ENCODE data around the gene UQCRHL.
"Not testable (repeated sequence)": the region's sequence is repeated elsewhere in the genome, so short reads cannot be mapped to it uniquely, and the experiment has no call there.

Gene UQCRHL

DNA sequence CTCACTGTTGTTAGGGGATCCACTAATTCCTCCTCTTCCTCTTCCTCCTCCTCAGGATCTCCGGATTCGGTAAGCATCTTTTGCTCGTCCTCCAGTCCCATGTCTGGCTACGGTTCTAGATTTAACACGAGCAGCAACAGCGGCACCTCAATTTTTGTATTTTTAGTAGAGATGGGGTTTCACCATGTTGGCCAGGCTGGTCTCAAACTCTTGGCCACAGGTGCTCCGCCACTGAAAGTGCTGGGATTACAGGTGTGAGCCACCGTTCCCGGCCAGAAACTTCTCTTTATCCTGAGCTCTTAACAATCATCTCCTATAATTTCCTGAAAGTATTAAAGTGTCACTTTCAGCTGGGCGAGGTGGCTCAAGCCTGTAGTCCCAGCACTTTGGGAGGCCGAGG, at the start of gene UQCRHL:
TSS of gene UQCRHL (minus strand) at position 101 of the 400 bp plus-strand sequence. CDS start at position 101, 0 bp downstream.
- not testable (repeated sequence) for DNase-seq

DNA sequence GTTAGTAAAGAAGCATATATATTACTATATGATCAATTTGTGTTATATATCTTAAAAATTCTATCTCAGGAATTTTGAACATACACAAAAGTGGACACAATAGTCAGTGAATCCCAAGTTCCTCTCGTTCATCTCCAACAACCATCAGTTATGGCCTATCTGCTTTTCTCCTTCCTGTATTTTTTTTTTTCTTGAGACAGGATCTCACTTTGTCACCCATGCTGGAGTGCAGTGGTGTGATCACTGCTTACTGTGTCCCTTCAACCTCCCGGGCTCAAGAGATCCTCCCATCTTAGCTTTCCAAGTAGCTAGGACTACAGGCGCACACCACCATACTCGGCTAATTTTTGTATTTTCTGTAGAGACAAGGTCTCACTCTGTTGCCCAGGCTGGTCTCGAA, 49.4 kb upstream of the UQCRHL start:
- DNase-seq = no peak

DNA sequence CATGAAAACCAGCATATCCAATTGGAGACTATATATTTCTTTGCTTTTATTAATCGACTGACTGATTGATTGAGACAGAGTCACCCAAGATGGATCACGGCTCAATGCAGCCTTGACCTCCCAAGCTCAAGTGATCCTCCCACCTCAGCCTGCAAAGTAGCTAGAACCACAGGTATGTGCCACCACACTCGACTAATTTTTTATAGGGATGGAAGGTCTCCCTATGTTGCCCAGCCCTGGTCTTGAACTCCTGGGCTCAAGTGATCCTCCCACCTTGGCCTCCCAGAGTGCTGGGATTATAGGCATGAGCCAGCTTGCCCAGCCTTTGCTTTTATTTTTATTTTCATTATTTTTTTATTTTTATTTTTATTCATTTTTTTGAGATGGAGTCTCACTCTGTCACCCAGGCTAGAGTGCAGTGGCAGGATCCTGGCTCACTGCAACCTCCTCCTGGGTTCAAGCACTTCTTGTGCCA, 45.4 kb upstream of the UQCRHL start:
- DNase-seq = no peak

DNA sequence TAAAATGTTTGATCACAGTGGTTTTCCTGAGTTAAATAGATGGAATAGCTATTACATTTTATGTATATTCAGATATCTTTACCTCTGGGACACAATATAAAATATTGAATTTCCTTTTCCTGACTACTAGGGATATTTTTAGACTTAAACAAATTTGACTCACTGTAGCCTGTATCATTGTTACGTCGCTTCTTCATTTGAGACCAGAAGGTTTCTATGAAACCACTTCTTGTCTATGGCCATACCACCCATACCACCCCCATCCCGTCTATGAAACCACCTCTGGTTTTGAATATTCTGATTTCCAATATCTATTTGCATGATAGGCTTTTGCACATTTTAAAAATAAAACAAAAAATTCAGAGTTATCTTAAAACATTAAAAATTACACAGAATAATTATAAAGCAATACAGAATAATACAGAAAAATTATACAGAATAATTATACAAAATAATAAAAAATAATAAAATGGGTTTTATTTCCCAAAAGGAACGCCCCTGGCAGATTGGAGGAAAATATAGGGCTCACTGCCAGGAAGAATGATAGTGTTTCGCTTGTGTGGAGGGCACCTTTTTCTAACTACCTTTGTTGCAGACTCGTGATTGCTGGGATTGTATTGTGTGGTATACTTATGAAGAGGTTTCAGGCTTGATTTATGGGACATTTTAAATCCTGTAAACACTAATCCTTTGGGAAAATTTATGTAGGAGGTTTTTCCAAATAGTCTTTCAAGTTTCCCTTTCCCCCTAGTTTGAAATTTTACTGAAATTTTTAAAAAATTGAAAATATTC, 44.8 kb upstream of the UQCRHL start:
- DNase-seq = no peak

DNA sequence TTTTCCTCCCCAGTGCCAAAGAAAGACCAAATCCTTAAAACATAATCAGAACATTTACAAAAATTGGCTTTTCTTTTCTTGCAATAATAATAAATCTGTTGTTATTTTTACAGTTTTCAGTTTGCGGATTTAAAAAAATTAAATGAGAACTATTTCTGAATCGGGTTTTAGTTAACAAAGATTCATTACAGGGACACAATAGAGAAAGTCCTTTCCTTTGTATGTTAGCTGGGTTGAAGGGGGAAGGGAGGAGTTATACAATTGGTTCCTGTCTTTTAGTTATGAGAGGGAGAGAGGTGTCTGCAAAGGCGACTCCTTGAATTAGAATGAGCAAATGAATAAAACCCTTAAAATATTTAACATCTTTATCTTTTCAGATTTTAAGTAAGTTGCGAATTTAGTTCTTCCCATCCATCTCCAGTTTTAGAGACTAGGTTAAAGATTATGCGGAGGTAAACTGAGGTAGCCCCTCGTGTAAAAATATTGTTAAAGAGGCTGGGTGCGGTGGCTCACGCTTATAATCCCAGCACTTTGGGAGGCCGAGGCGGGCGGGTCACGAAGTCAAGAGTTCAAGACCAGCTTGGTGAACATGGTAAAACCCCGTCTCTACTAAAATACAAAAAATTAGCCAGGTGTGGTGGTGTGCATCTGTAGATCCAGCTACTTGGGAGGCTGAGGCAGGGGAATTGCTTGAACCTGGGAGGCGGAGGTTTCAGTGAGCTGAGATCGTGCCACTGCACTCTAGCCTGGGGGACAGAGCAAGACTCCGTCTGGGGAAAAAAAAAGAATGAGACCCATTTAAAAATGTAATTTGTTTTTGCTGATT, 44.0 kb upstream of the UQCRHL start:
- no peak for DNase-seq

DNA sequence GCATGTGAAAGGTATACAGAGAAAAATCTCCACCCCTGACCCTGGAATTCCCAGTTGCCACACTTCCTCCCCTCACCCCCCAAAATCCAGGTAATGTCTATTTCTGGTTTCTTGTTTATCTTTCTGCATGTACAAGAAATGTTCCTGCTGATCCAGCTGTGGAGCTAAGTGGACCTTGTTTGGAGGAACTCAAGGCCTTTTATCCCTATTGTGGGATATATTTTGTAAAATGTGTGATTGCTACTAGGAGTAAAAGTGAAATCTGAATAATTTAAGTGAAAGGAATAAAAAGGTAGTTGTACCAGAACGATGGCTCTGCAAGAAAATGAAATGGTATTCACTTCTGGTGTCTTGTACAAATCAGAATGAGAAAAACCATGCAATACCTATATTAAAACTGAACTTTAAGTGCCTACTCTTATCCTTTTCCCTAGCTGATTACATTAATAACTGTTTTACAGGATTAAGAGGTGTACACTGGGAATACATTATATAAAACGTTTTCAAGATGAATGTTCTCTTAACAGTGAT, 43.1 kb upstream of the UQCRHL start:
- DNase-seq = peak; percentile 42

DNA sequence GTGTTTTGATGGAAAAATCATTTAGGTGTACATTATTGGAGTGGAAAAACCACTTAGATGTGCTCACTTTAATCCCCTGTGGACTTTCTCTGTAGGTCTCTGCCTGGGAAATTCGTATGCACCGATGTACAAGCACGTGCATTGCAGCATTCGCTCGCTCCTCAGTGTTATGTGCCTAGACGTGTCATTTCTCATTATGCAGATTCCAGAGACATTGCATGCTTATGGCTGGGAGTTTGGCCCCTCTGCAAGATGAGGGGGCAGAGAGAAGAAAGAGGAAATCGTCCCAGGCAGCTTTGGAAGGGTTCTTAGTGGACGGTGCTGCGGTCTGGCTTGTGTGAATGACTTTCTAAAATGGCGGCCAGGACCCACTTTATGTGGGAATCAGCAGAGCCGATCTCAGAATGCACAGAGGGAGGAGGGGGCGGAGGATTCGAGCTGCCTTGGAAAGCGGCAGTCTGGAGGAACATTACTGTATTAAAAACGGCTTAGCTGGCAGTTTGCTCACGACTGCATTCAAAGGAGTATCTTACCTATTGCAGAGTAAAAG, 42.4 kb upstream of the UQCRHL start:
- DNase-seq = peak; percentile 85

DNA sequence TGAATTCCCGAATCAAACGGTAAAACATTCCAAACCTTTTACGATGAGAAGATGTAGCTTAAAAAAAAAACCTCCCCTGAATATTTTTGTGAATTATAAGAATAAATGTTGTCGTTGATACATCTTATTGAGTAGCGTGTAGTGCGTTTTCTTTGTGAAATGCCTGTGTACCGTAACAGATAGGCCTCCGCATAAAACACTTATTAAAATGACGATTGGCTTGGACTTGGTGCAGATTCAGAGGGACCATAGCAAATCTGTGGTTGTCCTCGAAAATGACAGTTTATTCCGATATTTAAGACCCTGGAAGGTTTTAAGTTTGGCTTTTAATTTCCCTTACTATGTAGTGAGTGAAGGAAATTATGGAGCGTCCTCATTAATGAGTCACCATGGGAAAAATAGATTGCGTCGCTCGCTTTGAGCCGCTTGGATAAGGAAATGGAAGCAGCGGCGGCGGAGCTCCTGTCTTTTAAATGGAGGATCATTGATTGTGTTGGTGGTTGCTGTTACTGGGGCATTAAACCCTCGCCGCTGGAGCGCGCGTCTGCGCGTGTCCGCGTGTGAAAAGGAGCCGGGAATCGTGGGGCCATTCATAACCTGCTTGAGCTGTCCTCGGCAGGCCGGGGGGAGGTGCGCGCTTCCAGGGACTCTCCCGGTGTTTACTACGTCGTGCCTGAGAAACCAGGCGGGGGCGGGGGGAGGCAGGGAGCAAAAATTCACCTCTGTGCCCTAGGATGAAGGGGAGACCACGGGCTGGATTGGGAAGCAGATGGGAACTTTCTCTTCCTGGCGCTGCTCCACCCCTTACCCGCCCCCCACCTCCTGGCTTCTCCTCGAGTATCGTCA, 41.7 kb upstream of the UQCRHL start:
- DNase-seq = peak; percentile 96

DNA sequence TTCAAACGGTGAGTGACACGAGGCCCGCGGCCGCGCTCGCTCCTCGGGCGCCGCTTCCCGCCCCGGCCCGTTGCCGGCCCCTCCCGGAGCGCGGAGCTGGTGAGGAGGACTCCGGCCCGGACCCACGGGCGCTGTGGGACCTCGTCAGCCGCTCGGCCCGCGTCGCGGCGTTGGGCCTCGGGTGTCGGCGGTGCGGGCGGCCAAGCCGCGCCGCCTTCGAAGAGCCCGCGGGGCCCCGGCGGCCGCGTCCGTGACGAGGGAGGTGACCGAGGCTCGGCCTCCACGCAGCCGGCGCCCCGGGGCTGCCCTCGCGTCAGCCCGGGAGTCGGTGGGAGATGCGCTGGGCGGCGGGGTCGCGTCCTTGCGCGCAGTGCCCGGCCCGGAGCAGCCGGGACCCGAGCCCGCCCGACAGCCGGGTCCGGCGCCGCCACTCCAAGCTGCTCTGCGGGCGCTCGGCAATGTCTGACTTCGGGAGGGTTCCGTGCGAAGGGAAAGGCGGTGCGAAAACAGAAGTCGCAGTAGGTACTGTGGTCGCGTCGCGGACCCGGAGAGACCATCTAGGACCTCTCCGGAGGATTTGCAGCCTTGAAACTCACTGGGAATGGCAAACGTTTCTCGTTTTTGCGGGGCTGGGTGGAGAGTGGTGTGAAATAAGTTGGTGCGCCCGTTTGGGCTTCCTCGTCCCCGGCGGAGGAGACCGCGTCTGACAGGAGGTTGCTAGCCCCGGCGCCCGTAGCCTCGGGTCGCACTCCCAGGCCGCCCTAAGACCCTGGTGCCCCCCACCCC, 40.9 kb upstream of the UQCRHL start:
- DNase-seq = peak; percentile 76

DNA sequence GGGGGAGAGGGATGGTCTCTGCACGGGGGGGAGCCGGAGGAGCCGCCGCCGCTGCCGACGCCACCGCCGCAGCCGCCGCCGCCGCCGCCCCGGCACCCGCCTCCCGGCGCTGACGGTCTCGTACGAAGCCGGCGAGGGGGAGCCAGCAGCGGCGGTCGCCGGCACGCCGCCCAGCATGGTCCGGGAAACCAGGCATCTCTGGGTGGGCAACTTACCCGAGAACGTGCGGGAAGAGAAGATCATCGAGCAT, 40.4 kb upstream of the UQCRHL start:
- DNase-seq = no peak

DNA sequence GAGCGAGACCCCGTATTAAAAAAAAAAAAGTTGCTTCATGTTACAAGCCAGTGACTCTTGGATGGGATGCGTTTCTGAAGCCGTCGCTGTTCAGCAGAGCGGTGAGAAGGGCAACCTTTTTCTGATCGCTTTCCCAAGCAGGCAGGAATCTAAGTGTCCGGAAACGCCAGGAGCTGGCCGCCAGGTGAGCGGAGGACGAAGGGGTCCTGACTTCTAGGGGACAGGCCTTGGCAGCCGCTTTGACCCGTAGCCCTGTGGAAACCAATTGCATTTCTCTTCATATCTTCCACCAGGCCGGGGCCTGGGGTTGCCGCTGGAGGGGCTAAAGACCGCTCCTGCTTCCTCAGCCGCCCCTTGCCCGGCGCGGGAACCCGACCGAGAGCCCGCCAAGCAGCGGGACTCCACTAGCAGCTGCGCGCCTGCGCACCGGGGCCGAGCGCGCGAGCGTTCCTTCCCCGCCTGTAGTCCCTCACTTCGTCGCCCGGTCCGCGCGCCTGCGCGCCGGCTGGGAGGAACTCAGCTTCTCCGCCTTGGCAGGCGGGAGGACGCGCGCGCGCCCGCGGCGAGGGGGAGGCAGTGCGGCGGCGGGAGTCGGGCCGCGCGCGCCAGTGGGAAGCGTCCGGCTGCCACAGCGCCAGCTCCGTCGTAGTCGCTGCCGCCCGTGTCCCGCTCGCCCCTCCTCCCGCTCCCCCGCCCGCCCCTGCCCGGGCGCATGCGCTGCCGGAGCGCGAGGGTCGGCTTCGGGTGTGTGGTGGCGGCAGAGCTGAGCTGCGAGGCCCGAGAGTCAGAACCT, 39.8 kb upstream of the UQCRHL start, which contains the start of gene SPEN:
TSS of gene SPEN (plus strand) at position 608 of the 793 bp plus-strand sequence. CDS start 361 bp downstream, outside the sequence.
- peak; percentile 99 for DNase-seq

DNA sequence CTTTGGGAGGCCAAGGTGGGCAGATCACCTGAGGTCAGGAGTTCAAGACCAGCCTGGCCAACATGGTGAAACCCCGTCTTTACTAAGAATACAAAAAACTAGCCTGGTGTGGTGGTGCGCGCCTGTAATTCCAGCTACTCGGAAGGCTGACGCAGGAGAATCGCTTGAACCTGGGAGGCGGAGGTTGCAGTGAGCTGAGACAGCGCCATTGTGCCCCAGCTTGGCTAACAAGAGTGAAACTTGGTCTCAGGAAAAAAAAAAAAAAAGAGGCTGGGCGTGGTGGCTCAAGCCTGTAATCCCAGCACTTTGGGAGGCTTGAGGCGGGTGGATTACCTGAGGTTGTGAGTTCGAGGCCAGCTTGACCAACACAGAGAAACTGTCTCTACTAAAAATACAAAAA, 38.6 kb upstream of the UQCRHL start:
- DNase-seq = not testable (repeated sequence)

DNA sequence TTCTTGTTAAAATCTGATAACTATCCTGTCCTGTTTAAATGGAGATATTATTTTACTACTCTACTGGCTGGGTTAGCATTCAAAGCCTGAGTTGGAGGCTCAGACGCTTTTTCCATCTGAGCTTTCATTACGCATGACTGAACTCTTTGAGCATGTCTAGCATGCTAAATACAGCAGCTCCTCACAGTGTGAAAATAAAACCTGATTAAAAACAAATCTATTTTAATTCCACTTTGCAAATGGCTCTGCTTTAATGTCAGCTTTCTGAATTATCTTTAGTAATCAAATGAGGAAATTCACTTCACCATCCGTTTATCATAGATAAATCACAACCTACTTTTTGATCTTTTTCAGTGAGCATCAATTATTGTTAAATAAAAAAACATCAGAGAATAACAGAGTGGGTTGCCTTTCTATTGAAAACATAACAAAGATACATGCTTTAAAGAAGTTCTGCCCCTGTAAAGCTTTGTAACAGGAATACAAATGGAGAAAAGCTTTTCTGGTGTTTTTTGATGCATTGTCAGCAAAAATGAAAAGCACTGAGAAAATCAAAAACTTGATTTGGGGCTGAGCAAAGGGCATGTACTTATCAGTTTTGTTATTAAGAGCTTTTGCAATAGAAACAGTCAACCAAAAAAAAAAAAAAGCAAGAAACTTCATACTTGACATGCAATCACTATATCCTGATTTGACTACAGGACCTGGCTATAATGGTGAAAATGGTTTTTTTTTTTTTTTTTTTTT, 36.5 kb upstream of the UQCRHL start:
- no peak for DNase-seq

DNA sequence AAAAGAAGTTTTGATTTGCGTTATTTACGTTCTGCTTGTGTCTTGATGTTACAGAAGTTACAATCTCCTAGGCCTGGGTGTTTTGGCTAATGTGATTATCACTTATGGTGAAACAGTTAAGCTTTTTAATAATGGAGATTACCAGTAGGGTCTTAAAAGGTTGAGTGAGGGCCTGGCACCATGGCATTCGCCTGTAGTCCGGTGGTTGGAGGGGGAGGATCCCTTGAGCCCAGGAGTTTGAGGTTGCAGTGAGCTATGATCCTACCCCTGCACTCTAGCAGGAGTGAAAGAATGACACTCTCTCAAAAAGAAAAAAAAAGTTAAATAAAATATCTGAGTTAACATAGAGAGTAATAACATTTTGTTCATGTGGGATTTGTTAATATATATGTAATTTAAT, 31.3 kb upstream of the UQCRHL start:
- DNase-seq = no peak

DNA sequence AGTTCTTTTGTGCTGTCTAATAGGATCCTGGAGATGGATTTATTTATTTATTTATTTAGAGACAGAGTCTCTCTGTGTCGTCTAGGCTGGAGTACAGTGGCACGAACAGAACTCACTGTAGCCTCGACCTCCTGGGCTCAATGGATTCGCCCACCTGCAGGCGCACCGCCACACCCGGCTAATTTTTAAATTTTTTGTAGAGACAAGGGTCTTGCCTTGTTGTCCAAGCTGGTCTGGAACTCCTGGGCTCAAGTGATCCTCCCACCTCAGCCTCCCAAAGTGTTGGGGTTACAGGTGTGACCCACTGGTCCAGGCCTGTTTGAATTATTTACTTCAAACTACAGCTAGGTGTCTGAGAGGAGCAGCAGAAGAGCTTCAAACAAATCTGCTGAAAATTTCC, 30.5 kb upstream of the UQCRHL start:
- no peak for DNase-seq

DNA sequence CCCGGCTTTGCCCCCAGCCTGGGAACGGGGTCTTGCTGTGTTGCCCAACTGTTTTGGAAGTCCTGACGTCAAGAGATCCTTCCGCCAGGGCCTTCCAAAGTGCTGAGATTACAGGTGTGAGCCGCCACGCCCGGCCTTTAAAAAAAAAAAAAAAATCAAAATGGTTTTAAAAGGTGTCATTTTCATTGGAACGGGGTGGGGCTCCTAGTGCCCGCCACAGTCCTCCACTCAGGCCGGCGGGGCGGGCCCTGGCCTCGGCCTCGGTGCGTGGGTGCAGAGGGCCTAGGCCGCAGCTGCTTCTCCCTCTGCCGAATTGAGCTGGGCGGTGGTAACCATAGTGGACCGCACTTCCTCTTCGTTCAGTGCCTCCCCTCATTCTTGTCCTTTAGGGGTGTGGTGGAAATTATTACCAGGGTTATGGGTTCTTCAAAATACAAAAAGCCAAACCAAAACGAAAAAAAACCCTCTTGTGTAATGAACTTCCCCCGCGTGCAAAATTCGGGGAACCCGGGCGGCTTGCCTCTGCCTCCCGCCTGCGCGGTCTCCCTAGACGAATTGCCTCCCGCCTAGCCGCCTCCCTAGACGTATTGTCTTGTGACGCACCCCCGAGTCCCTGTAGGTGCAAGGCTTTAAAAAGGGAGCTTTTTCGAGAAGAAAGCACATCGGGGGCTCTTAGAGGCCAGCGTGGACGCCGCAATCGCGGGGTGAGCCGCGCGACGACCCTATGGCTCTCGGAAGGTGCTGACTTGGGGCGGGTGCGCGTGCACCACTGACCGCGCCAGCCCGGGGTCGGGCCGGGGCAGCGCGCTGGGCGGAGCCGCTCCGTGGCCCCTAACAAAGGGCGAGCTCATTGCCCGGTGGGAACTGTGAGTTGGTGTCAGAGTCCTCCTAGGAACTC, 29.6 kb upstream of the UQCRHL start:
- DNase-seq = peak; percentile 23

DNA sequence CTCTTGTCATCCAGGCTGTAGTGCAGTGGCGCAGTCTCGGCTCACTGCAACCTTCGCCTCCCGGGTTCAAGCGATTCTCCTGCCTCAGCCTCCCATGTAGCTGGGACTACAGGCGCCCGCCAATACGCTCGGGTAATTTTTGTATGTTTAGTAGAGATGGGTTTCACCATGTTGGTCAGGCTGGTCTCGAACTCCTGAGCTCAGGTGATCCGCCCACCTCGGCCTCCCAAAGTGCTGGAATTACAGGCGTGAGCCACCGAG, 29.0 kb upstream of the UQCRHL start:
- not testable (repeated sequence) for DNase-seq

DNA sequence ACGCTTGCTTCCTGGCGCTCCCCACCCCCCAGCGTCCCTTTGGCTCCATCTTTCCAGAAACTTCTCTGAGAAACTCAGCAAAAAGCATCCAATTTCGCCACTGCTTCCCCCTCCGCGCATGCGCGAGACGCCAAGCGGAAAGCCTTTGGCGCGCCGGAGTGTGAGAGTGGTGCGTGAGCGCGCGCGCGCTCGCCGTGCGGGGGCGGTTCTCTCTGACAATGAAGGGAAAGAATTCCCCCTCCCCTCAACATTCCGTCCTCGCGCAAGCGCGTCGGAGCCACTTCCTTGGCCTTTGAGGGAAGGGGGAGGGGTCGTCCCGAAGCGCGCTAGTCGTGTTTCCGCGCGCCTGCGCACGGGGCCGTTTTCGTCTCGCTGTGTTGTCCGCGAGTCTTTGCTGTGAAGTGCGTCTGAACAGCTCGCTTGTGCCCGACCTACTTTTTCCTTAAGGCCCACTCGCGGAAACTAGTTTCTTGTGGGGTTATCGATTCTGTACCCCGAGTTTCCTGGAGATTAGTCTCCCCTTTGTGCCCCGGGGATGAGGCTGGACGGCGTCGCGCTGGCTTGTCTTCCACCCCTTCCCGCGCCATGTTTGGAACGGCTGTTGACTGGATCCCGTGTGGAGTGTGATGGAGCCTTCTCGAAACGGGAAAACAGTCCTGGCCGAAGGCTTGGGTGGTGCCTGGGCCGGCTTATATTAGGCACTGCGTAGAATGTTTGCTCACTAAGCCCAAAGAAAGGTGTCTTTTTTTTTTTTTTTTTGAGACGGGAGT, 28.5 kb upstream of the UQCRHL start:
- peak; percentile 100 for DNase-seq
